Ovary (tissue), 9 donors: ENCODE data around the gene DBH. TPM values are rescaled to one million over a fixed set of nuclear protein-coding genes. Genes with fewer than 3 reads are reported as not detected.

Experiments
- DNase-seq, 5 donors: peaks; one replicate each; pipeline ENCODE4 v3.0.0-alpha.2; 2019 to 2020
- H3K27ac ChIP-seq, 2 donors: fragments of 200-600 bp; one replicate each; pipeline versions ENCODE4 v1.5.1 to v1.8.0; 2019 to 2022
- H3K27me3 ChIP-seq: fragments of 200-600 bp; one replicate; pipeline ENCODE4 v1.8.0; 2022
- H3K36me3 ChIP-seq: fragments of 200-600 bp; sonication (generic); one replicate; pipeline ENCODE4 v1.5.1; 2019
- H3K4me1 ChIP-seq: one replicate; pipeline ENCODE4 v1.8.1; 2013; ENCODE audit warnings: mild to moderate bottlenecking, moderate library complexity; ENCODE audit not compliant: insufficient read depth
- H3K4me3 ChIP-seq: fragments of 200-600 bp; sonication (generic); one replicate; pipeline ENCODE4 v1.5.1; 2017
- H3K9me3 ChIP-seq, 2 donors: fragments of 200-600 bp in 1 of 2; sonication (generic) in 1 of 2; one replicate each; pipeline versions ENCODE4 v1.5.1 to v1.8.1; 2013 to 2019; ENCODE audit warnings: mild to moderate bottlenecking in 1 of 2, moderate library complexity in 1 of 2
- EP300 ChIP-seq: sonication (generic); formaldehyde crosslinking; IDR thresholded peaks from one replicate; pipeline ENCODE4 v1.6.1; 2017; ENCODE audit warnings: antibody characterized with exemption
- POLR2A ChIP-seq: fragments of 450-650 bp; IDR thresholded peaks from one replicate; pipeline ENCODE4 v1.6.1; 2017; ENCODE audit warnings: antibody characterized with exemption, mild to moderate bottlenecking, moderate library complexity
- WGBS, 3 donors: extraction: QIAGEN DNeasy Blood & Tissue Kit in 1 of 3; methylation state at CpG; one replicate each; pipeline versions ENCODE4 v1.1.5 to v1.1.7; 2013 to 2017; 5-methylcytosine and 5-hydroxymethylcytosine counted together
- intact Hi-C, 4 donors: fragments of 100-400 bp; cut with DNase I; formaldehyde crosslinking; loops; one replicate each; pipeline versions ENCODE4 v1.11.0 to v1.15.1; 2022 to 2023
- polyA plus RNA-seq, 2 donors: library from polyadenylated mRNA; stranded (reverse); fragments of 200-250 nt in 1 of 2; fragments of 350-450 nt in 1 of 2; fragmentation: Illumina TruSeq in 1 of 2; extraction: RNeasy Lipid Tissue Mini Kit (QIAGEN cat#74804) in 1 of 2; gene quantifications; one replicate each; pipeline ENCODE4 v1.2.3, GENCODE V29; 2013 to 2014
- total RNA-seq, 7 donors: library from RNA; depleted of rRNA in 2 of 7; stranded (reverse); fragments of >200 nt in 2 of 7; fragmentation: NEBNext Ultra II Directional in 3 of 7; extraction: Animal tissue kit (Norgen Biotek cat#: 25700) in 3 of 7; gene quantifications; one replicate each; pipeline versions ENCODE4 v1.1.0 to v1.2.4, GENCODE V29; 2016 to 2023
- TF ChIP-seq, protein P1 (sequence below), 3 donors: fragments of 450-650 bp in 2 of 3; fragments of 200-600 bp in 1 of 3; IDR thresholded peaks; one replicate each; pipeline versions ENCODE4 v1.5.1 to v1.8.0; 2016 to 2022; ENCODE audit warnings: antibody characterized with exemption in 3 of 3, mild to moderate bottlenecking in 1 of 3
- donor health status: DM: no; HTN: no; CAD: no; lungs with moderate emphysema.
- donor health status: DM: no; HTN: no; CAD: no.
- donor health status: Bipolar disorder and iron deficiency.
- donor health status: DM: yes; HTN: yes; CAD: no.
- donor health status: DM: no; HTN: no; CAD: no.
- donor health status: DM: yes; HTN: yes; CAD: no.

Gene DBH
- total and polyA plus RNA-seq, 9 donors = 0.28 TPM; not detected in 8

DNA sequence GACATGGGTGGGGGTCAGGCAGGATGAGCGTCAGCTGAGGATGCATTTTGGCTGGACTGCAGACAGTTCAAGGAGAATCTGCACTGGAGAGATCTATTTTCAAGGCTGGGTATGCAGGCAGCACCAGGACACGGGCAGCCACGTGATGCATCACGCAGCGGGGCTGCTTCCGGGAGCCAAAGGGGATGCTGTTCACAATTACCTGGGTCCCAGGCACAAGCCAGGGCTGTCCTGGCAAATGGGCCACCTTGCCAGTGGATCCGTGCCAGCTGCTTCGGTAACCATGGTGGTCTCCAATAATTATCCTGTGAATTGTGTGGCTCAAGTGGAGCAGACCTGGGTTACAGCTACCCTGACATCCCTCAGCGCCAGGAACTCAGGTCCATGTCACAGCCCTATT lies 17.5 kb downstream of the DBH start:
- H3K36me3 ChIP-seq = no peaks in the 10 kb centered on the region
- H3K4me3 ChIP-seq = no peak overlapping the region
- intact Hi-C loops = no loop called here
- no peaks in the 10 kb centered on the region for H3K27me3 ChIP-seq
- no peaks in the 10 kb centered on the region for H3K9me3 ChIP-seq
- WGBS, 3 donors = 31 to 52% (median 41%) methylated on average over 9 of the region's 9 CpGs
- DNase-seq = no peak
- no peak for TF ChIP-seq EP300
- TF ChIP-seq POLR2A = no peak
- TF ChIP-seq, protein P1, sequence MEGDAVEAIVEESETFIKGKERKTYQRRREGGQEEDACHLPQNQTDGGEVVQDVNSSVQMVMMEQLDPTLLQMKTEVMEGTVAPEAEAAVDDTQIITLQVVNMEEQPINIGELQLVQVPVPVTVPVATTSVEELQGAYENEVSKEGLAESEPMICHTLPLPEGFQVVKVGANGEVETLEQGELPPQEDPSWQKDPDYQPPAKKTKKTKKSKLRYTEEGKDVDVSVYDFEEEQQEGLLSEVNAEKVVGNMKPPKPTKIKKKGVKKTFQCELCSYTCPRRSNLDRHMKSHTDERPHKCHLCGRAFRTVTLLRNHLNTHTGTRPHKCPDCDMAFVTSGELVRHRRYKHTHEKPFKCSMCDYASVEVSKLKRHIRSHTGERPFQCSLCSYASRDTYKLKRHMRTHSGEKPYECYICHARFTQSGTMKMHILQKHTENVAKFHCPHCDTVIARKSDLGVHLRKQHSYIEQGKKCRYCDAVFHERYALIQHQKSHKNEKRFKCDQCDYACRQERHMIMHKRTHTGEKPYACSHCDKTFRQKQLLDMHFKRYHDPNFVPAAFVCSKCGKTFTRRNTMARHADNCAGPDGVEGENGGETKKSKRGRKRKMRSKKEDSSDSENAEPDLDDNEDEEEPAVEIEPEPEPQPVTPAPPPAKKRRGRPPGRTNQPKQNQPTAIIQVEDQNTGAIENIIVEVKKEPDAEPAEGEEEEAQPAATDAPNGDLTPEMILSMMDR (IDR thresholded peaks at IDR 0.05) = no peak
- peaks cover 8% of the 10 kb centered on the region for H3K4me1 ChIP-seq
- no peak overlapping the region for H3K27ac ChIP-seq

GRCh38 chr9:133654736-133655657 lies 18.8 kb downstream of the DBH start:
- WGBS, 3 donors = 59 to 67% (median 59%) methylated on average over 31 to 38 of the region's 38 CpGs
- Histone ChIP-seq H3K36me3 (no peaks in the 10 kb centered on the region), H3K9me3 (no peaks in the 10 kb centered on the region), H3K27me3 (no peaks in the 10 kb centered on the region), H3K4me3 (no peak overlapping the region), H3K4me1 (peaks cover 11% of the 10 kb centered on the region), H3K27ac (no peak overlapping the region)
- DNase-seq = no peak
- no peak for TF ChIP-seq POLR2A
- intact Hi-C loops = no loop called here

DNA sequence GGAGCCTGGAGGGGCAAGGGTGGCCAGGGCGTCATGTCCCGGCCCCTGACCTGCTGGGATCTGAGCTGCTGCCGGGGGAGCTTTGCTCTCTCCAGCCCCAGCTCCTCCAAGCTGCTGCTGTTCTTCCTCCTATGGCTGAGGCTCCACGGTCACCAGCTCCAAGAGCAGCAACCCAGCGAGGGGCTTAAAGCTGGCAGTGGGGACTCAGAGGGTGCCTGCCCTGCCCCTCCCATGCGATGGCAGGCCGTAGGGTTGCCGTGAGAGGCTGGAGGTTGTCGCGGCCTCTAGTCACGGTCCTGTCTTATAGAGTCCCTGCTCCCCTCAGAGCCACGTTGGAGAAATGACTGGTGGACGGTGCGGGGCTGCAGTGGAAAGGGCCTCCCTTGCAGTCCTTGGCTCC lies 19.5 kb downstream of the DBH start:
- intact Hi-C loops = no loop called here
- 52 to 55% (median 53%) methylated on average over 14 of the region's 14 CpGs for WGBS, 3 donors
- no peak for DNase-seq
- no peak for TF ChIP-seq POLR2A
- TF ChIP-seq, protein P1 (IDR thresholded peaks at IDR 0.05) = no peak
- no peak for TF ChIP-seq EP300
- H3K36me3 ChIP-seq = no peaks in the 10 kb centered on the region
- peaks cover 11% of the 10 kb centered on the region for H3K4me1 ChIP-seq
- H3K27ac ChIP-seq = no peak overlapping the region
- no peaks in the 10 kb centered on the region for H3K27me3 ChIP-seq
- no peak overlapping the region for H3K4me3 ChIP-seq
- no peaks in the 10 kb centered on the region for H3K9me3 ChIP-seq

DNA sequence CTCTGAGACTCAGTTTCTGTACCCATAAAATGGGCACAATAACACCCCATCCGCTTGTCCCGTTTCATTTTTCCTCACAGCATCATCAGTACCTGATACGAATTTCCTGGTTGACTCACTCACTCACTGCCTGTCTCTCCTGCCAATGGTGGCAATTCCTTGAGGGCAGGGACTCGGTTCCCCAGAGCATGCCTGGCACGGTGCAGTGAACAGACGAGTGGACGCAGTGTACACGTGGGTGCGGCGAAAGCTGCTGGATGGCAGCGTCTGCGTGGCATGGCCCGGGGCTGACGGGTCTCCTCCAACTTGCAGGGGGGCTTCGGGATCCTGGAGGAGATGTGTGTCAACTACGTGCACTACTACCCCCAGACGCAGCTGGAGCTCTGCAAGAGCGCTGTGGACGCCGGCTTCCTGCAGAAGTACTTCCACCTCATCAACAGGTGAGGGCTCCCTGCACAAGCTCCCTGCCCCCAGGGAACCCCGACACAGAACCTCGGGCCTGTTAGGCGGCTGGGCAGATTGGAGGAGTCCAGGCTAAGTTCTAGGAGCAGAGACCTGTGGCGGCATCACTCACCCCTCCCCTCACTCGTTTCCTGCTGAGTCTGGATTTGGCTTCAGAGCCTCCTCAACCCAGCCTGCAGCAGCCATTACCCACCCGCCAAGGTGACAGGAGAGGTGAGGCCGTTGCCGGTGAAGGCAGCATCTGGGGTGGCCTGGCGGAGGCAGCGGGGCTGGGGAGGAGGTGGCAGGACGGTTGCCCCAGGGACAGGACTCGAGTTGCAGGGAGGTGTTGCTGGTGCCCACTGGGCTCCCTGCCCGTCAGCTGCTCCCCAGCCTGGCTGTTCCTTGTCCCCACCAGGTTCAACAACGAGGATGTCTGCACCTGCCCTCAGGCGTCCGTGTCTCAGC lies 20.3 kb downstream of the DBH start:
- H3K36me3 ChIP-seq = no peaks in the 10 kb centered on the region
- TF ChIP-seq, protein P1 (IDR thresholded peaks at IDR 0.05) = no peak
- TF ChIP-seq POLR2A (no peak), EP300 (no peak)
- no peak overlapping the region for H3K4me3 ChIP-seq
- H3K9me3 ChIP-seq = no peaks in the 10 kb centered on the region
- DNase-seq = no peak
- intact Hi-C loops = no loop called here
- peaks cover 11% of the 10 kb centered on the region for H3K4me1 ChIP-seq
- 54 to 69% (median 66%) methylated on average over 36 of the region's 36 CpGs for WGBS, 3 donors
- no peak overlapping the region for H3K27ac ChIP-seq
- H3K27me3 ChIP-seq = no peaks in the 10 kb centered on the region
